A549 (cell line): ENCODE results near the gene TULP1. TPM values are rescaled to one million over a fixed set of nuclear protein-coding genes. Genes with fewer than 3 reads are reported as not detected.
A peak's percentile ranks its signal among the peaks of the same experiment; 100 is the strongest.

ENCODE experiments used
- ATAC-seq, 2 experiments: fragments of 200-7000 bp in 1 of 2; fragments of >200 bp in 1 of 2; cut with Nextera tagmentation in 1 of 2; cut with Tn5 transposase in 1 of 2; 3 replicates each; pipeline versions ENCODE4 v1.8.0 to v1.9.1; 2018 to 2020; ENCODE audit warnings: mild to moderate bottlenecking in 1 of 2, moderate library complexity in 1 of 2
- CTCF ChIA-PET: fragments of 300-600 bp; sonication (Branson Sonifier 250); formaldehyde crosslinking; extraction: SDS; loops from one replicate; lab custom pipeline; 2021; ENCODE audit warnings: antibody characterized with exemption, inconsistent platforms; lab: Yijun Ruan, JAX
- POLR2A ChIA-PET: fragments of 350-600 bp; formaldehyde crosslinking; extraction: SDS; loops from one replicate; lab custom pipeline; 2021; ENCODE audit warnings: antibody characterized with exemption, inconsistent platforms; lab: Yijun Ruan, JAX
- DNase-seq, 2 experiments: peaks; one replicate each; pipeline versions ENCODE4 v3.0.0 to v3.0.0-alpha.2; 2011 to 2016; ENCODE audit warnings: low read depth in 1 of 2, low spot score in 1 of 2
- FAIRE-seq: peaks from 2 replicates; lab custom pipeline; 2011; peaks lifted over from hg19 to GRCh38; lab: Jason Lieb, UNC
- H3K27ac ChIP-seq, 2 experiments: fragments of >200 bp; sonication (Bioruptor Twin); formaldehyde crosslinking; 3 replicates each; pipeline ENCODE4 v1.5.1; 2016 to 2017
- H3K4me1 ChIP-seq: fragments of >200 bp; sonication (Bioruptor Twin); formaldehyde crosslinking; 3 replicates; pipeline ENCODE4 v1.6.1; 2016
- H3K4me2 ChIP-seq: fragments of >200 bp; sonication (Bioruptor Twin); formaldehyde crosslinking; 3 replicates; pipeline ENCODE4 v1.6.1; 2016
- H3K4me3 ChIP-seq: fragments of >200 bp; sonication (Bioruptor Twin); formaldehyde crosslinking; 3 replicates; pipeline ENCODE4 v1.5.1; 2016
- H3K9me3 ChIP-seq: fragments of >200 bp; sonication (Bioruptor Twin); formaldehyde crosslinking; 3 replicates; pipeline ENCODE4 v1.6.1; 2016
- CBX8 ChIP-seq: fragments of 200-600 bp; sonication (generic); IDR thresholded peaks from 2 replicates; pipeline ENCODE4 v1.6.1; 2016
- CHD4 ChIP-seq: fragments of 200-600 bp; sonication (generic); IDR thresholded peaks from 2 replicates; pipeline ENCODE4 v1.6.1; 2016; ENCODE audit warnings: antibody characterized with exemption, mild to moderate bottlenecking, borderline replicate concordance
- FOSB ChIP-seq: fragments of 250-450 bp; sonication (Bioruptor Pico); IDR thresholded peaks from 2 replicates; pipeline ENCODE4 v1.5.0; 2020; ENCODE audit warnings: mild to moderate bottlenecking, moderate library complexity
- GATA3 ChIP-seq: IDR thresholded peaks from 2 replicates; pipeline ENCODE4 v1.6.1; 2012; ENCODE audit warnings: borderline replicate concordance
- HDAC2 ChIP-seq: fragments of 200-600 bp; sonication (generic); IDR thresholded peaks from 2 replicates; pipeline ENCODE4 v1.6.1; 2016
- HES2 ChIP-seq: fragments of >200 bp; sonication (Bioruptor Twin); formaldehyde crosslinking; IDR thresholded peaks from 2 replicates; pipeline ENCODE4 v1.6.1; 2016
- JUNB ChIP-seq: fragments of >200 bp; sonication (Bioruptor Twin); formaldehyde crosslinking; IDR thresholded peaks from 2 replicates; pipeline ENCODE4 v1.6.1; 2016
- MAX ChIP-seq: IDR thresholded peaks from 2 replicates; pipeline ENCODE4 v1.6.1; 2012
- MAZ ChIP-seq: fragments of 150-350 bp; IDR thresholded peaks from 2 replicates; pipeline ENCODE4 v1.6.1; 2014; ENCODE audit warnings: antibody characterized with exemption, low read depth, low read length, borderline replicate concordance
- MYC ChIP-seq: IDR thresholded peaks from 2 replicates; pipeline ENCODE4 v1.6.1; 2012; ENCODE audit warnings: mild to moderate bottlenecking, inconsistent platforms, low read length, improper control_type of control experiment, borderline replicate concordance
- NFE2L2 ChIP-seq: fragments of 150-350 bp; conservative IDR thresholded peaks from 2 replicates; pipeline ENCODE4 v1.6.1; 2014; ENCODE audit warnings: low read length
- NR3C1 ChIP-seq: fragments of >200 bp; sonication (Bioruptor Twin); formaldehyde crosslinking; IDR thresholded peaks from 3 replicates; pipeline ENCODE4 v1.6.1; 2017
- POLR2A ChIP-seq: IDR thresholded peaks from 2 replicates; pipeline ENCODE4 v1.6.1; 2012; ENCODE audit warnings: mild to moderate bottlenecking, low read length
- RARB ChIP-seq: fragments of 250-450 bp; sonication (Bioruptor Pico); IDR thresholded peaks from 2 replicates; pipeline ENCODE4 v1.8.0; 2021; ENCODE audit warnings: mild to moderate bottlenecking, moderate library complexity
- RFX5 ChIP-seq: fragments of 450-650 bp; IDR thresholded peaks from 2 replicates; pipeline ENCODE4 v1.7.1; 2014; ENCODE audit warnings: antibody characterized with exemption, mild to moderate bottlenecking, moderate library complexity
- RNF2 ChIP-seq: fragments of 200-600 bp; sonication (generic); IDR thresholded peaks from 2 replicates; pipeline ENCODE4 v1.6.1; 2016; ENCODE audit warnings: low read depth, mild to moderate bottlenecking, antibody characterized with exemption, moderate library complexity, borderline replicate concordance
- SREBF2 ChIP-seq: fragments of 450-650 bp; IDR thresholded peaks from 2 replicates; pipeline ENCODE4 v1.6.1; 2014; ENCODE audit warnings: mild to moderate bottlenecking, moderate library complexity
- TFCP2L1 ChIP-seq: fragments of 250-450 bp; sonication (Bioruptor Pico); IDR thresholded peaks from 2 replicates; pipeline ENCODE4 v1.5.0; 2021; ENCODE audit warnings: mild to moderate bottlenecking
- TP53 ChIP-seq: fragments of 250-450 bp; sonication (Bioruptor Pico); IDR thresholded peaks from 2 replicates; pipeline ENCODE4 v1.5.0; 2021; ENCODE audit warnings: mild to moderate bottlenecking, moderate library complexity
- ZFP36 ChIP-seq: fragments of 450-650 bp; IDR thresholded peaks from 2 replicates; pipeline ENCODE4 v1.6.1; 2014; ENCODE audit warnings: borderline replicate concordance; ENCODE audit not compliant: partially characterized antibody
- ZSCAN20 ChIP-seq: fragments of 250-450 bp; sonication (Bioruptor Pico); IDR thresholded peaks from 2 replicates; pipeline ENCODE4 v1.8.0; 2022; ENCODE audit warnings: mild to moderate bottlenecking, moderate library complexity
- WGBS: methylation state at CpG from one replicate; pipeline ENCODE4 v1.1.6; 2017; ENCODE audit errors: missing lambda C conversion rate; 5-methylcytosine and 5-hydroxymethylcytosine counted together
- polyA plus RNA-seq, 4 experiments: library from polyadenylated mRNA; depleted of rRNA in 3 of 4; stranded (reverse); fragments of >200 nt; fragmentation: RNase III in 1 of 4; extraction: RNeasy Plus Mini Kit Qiagen cat#74134 plus additional on column Dnase treatment in 1 of 4; gene quantifications; 2 replicates in 3 of 4; 3 replicates in 1 of 4; pipeline ENCODE4 v1.2.3, GENCODE V29; 2011 to 2017

TULP1 gene
- polyA plus RNA-seq, 2 of the 4 experiments (the other 2 are of a cell fraction) = not detected

GRCh38 chr6:35492258-35492973 is 20.3 kb downstream of the TULP1 start:
- H3K4me2 ChIP-seq = no peak overlapping the region
- TF ChIP-seq SREBF2 = no peak
- no peak for FAIRE-seq
- ChIA-PET CTCF (interaction anchor here (0.7 kb wide), 1 partner anchor 9 kb away, joined by 4 read pairs; no protein-coding TSS in a partner anchor), POLR2A (no interaction called here)
- peaks cover 14% of the 10 kb centered on the region for H3K4me1 ChIP-seq
- H3K27ac ChIP-seq = no peak overlapping the region
- H3K4me3 ChIP-seq = no peak overlapping the region
- 77% methylated on average over 4 of the region's 7 CpGs for WGBS
- no peak for ATAC-seq
- DNase-seq = no peak
- no peaks in the 10 kb centered on the region for H3K9me3 ChIP-seq

- no peak for DNase-seq
- Histone ChIP-seq H3K4me1 (peaks cover 14% of the 10 kb centered on the region), H3K4me2 (no peak overlapping the region), H3K27ac (0 out of 6 replicates have a peak overlapping the region, but pooled peaks of 1 of the 2 experiments have one; percentile 7), H3K4me3 (no peak overlapping the region), H3K9me3 (no peaks in the 10 kb centered on the region)
- ChIA-PET CTCF (interaction anchor here (0.7 kb wide), 1 partner anchor 8 kb away, joined by 4 read pairs; no protein-coding TSS in a partner anchor), POLR2A (no interaction called here)
- no peak for FAIRE-seq
- 80% methylated on average over 2 of the region's 5 CpGs for WGBS
- ATAC-seq = no peak
- TF ChIP-seq NR3C1 = no peak
- no peak for TF ChIP-seq JUNB
- no peak for TF ChIP-seq TFCP2L1 (CRISPR knock-in tag)
- no peak for TF ChIP-seq RFX5
Observed at GRCh38 chr6:35491558-35492257, 21.0 kb downstream of the TULP1 start.

DNA sequence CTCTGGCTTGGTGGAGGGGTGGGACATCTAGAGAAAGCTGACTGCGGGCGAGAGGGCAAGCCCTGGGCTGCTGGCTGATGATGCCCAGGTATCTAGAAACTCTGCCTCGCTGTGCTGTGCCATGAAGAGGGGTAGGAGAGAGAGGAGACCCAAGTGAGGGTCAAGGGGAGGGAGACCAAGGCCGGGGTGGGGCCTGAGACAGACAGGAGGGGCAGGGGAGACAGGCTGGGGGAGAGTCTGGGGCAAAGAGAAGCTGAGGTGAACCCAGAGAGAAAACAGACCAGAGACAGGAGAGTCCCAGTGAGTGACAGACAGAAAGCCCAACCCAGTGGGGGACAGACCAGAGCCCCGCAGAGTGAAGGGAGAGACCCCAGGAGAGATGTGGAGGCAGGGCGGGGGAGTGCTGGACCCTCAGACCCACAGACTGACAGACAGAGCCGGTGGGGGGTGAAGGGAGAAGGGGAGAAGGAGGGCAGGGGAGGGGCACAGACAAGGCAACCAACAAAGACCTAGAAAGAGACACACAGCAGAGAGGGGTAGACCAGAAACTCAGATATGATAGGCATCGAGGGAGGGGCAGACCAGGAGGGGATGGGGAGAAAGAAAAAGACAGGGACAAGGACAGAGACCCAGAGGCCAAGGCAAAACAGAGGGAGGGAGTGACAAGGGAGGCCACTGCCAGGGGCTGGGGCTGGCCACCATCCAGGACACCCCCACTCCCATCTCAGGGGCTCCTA is 21.7 kb downstream of the TULP1 start:
- H3K27ac ChIP-seq = no peak overlapping the region
- no peak for TF ChIP-seq POLR2A
- TF ChIP-seq RARB (CRISPR knock-in tag) = no peak
- no peak for TF ChIP-seq ZFP36
- TF ChIP-seq ZSCAN20 (CRISPR knock-in tag) = no peak
- TF ChIP-seq MAZ = no peak
- CTCF ChIA-PET = no interaction called here
- WGBS = 69% methylated on average over 5 of the region's 8 CpGs
- H3K4me1 ChIP-seq = peaks cover 16% of the 10 kb centered on the region
- H3K4me2 ChIP-seq = no peak overlapping the region
- ATAC-seq = no peak
- no peaks in the 10 kb centered on the region for H3K9me3 ChIP-seq
- H3K4me3 ChIP-seq = no peak overlapping the region
- DNase-seq = no peak
- POLR2A ChIA-PET = no interaction called here
- FAIRE-seq = no peak

GRCh38 chr6:35489995-35490791 is 22.5 kb downstream of the TULP1 start:
- no peak for ATAC-seq
- H3K4me1 ChIP-seq = peaks cover 19% of the 10 kb centered on the region

More at GRCh38 chr6:35489995-35490791, 22.5 kb downstream of the TULP1 start:
- DNase-seq = no peak
- ChIA-PET POLR2A (no interaction called here), CTCF (interaction anchor here (1.1 kb wide), 1 partner anchor 33 kb away, joined by 3 read pairs; no protein-coding TSS in a partner anchor)
- Histone ChIP-seq H3K4me3 (no peak overlapping the region), H3K27ac (no peak overlapping the region), H3K4me2 (no peak overlapping the region), H3K9me3 (no peaks in the 10 kb centered on the region)
- FAIRE-seq = no peak
- WGBS = 85% methylated on average over 11 of the region's 28 CpGs
- no peak for TF ChIP-seq TP53 (CRISPR knock-in tag)
- no peak for TF ChIP-seq HES2
- no peak for TF ChIP-seq MYC
- TF ChIP-seq RARB (CRISPR knock-in tag) = no peak
- no peak for TF ChIP-seq SREBF2
- no peak for TF ChIP-seq CBX8
- no peak for TF ChIP-seq GATA3
- no peak for TF ChIP-seq RNF2
- TF ChIP-seq FOSB (CRISPR knock-in tag) = no peak
- TF ChIP-seq MAX = no peak
- TF ChIP-seq CHD4 = no peak
- TF ChIP-seq TFCP2L1 (CRISPR knock-in tag) = no peak
- TF ChIP-seq ZFP36 = no peak
- TF ChIP-seq NFE2L2 = no peak
- no peak for TF ChIP-seq ZSCAN20 (CRISPR knock-in tag)
- TF ChIP-seq HDAC2 = no peak
